Liver (tissue), 9 donors: ENCODE data around the gene PWWP2B. TPM values are rescaled to one million over a fixed set of nuclear protein-coding genes. Genes with fewer than 3 reads are reported as not detected.

Experiments used
- DNase-seq: peaks from one replicate; pipeline ENCODE4 v3.0.0-alpha.2; 2017; ENCODE audit warnings: low spot score
- H3K27ac ChIP-seq, 2 donors: one replicate each; pipeline ENCODE4 v1.7.0; 2013; ENCODE audit warnings: inconsistent platforms in 2 of 2, low read length in 2 of 2, control low read depth in 1 of 2, low read depth in 1 of 2, mild to moderate bottlenecking in 1 of 2
- H3K27me3 ChIP-seq, 4 donors: one replicate each; pipeline versions ENCODE4 v1.6.1 to v1.7.0; 2013; ENCODE audit warnings: low read length in 3 of 4, inconsistent platforms in 1 of 4, mild to moderate bottlenecking in 1 of 4, moderate library complexity in 1 of 4; ENCODE audit not compliant: control insufficient read depth in 4 of 4, insufficient read depth in 4 of 4
- H3K36me3 ChIP-seq, 4 donors: one replicate each; pipeline versions ENCODE4 v1.6.1 to v1.7.0; 2013; ENCODE audit warnings: low read length in 3 of 4, mild to moderate bottlenecking in 3 of 4, low read depth in 1 of 4, moderate library complexity in 1 of 4; ENCODE audit not compliant: control insufficient read depth in 4 of 4, insufficient read depth in 3 of 4
- H3K4me1 ChIP-seq, 4 donors: one replicate each; pipeline versions ENCODE4 v1.6.1 to v1.7.0; 2013; ENCODE audit warnings: low read length in 3 of 4, mild to moderate bottlenecking in 3 of 4, moderate library complexity in 1 of 4; ENCODE audit not compliant: control insufficient read depth in 4 of 4, insufficient read depth in 4 of 4
- H3K4me3 ChIP-seq, 3 donors: one replicate each; pipeline versions ENCODE4 v1.6.1 to v1.7.0; 2013; ENCODE audit warnings: low read length in 3 of 3, control low read depth in 1 of 3, low read depth in 1 of 3, mild to moderate bottlenecking in 1 of 3
- H3K9ac ChIP-seq, 2 donors: one replicate each; pipeline ENCODE4 v1.7.0; 2013; ENCODE audit warnings: low read length in 2 of 2, mild to moderate bottlenecking in 2 of 2, moderate library complexity in 2 of 2, control low read depth in 1 of 2, low read depth in 1 of 2
- H3K9me3 ChIP-seq, 4 donors: one replicate each; pipeline versions ENCODE4 v1.6.1 to v1.7.0; 2013; ENCODE audit warnings: low read length in 3 of 4; ENCODE audit not compliant: control insufficient read depth in 4 of 4
- ATF3 ChIP-seq: IDR thresholded peaks from 2 replicates; pipeline ENCODE4 v1.6.1; 2016; ENCODE audit warnings: antibody characterized with exemption
- CTCF ChIP-seq: fragments of 150-350 bp; IDR thresholded peaks from 2 replicates; pipeline ENCODE4 v1.5.1; 2017; ENCODE audit warnings: improper control_type of control experiment, low read depth, low read length; ENCODE audit not compliant: missing input control
- EGR1 ChIP-seq, 2 donors: IDR thresholded peaks; 2 replicates each; pipeline ENCODE4 v1.6.1; 2016 to 2018; ENCODE audit warnings: antibody characterized with exemption in 2 of 2, low read depth in 2 of 2
- FOXA1 ChIP-seq: IDR thresholded peaks from 2 replicates; pipeline ENCODE4 v1.6.1; 2016; ENCODE audit warnings: antibody characterized with exemption
- FOXA2 ChIP-seq: IDR thresholded peaks from 2 replicates; pipeline ENCODE4 v1.6.1; 2016; ENCODE audit warnings: antibody characterized with exemption
- HNF4A ChIP-seq, 2 donors: conservative IDR thresholded peaks; 2 replicates each; pipeline ENCODE4 v1.6.1; 2016; ENCODE audit warnings: antibody characterized with exemption in 2 of 2, mild to moderate bottlenecking in 2 of 2
- HNF4G ChIP-seq: IDR thresholded peaks from 2 replicates; pipeline ENCODE4 v1.6.1; 2016; ENCODE audit warnings: antibody characterized with exemption
- JUND ChIP-seq, 2 donors: IDR thresholded peaks; 2 replicates each; pipeline ENCODE4 v1.6.1; 2016; ENCODE audit warnings: antibody characterized with exemption in 2 of 2
- MAX ChIP-seq: IDR thresholded peaks from 2 replicates; pipeline ENCODE4 v1.6.1; 2016; ENCODE audit warnings: antibody characterized with exemption
- NR2F2 ChIP-seq: IDR thresholded peaks from 2 replicates; pipeline ENCODE4 v1.6.1; 2016; ENCODE audit warnings: antibody characterized with exemption
- RAD21 ChIP-seq, 2 donors: IDR thresholded peaks; 2 replicates each; pipeline ENCODE4 v1.6.1; 2016; ENCODE audit warnings: antibody characterized with exemption in 2 of 2, mild to moderate bottlenecking in 2 of 2
- REST ChIP-seq: IDR thresholded peaks from 2 replicates; pipeline ENCODE4 v1.6.1; 2016; ENCODE audit warnings: antibody characterized with exemption, mild to moderate bottlenecking
- RXRA ChIP-seq, 2 donors: IDR thresholded peaks; 2 replicates each; pipeline ENCODE4 v1.6.1; 2017 to 2018; ENCODE audit warnings: antibody characterized with exemption in 2 of 2, mild to moderate bottlenecking in 1 of 2
- SP1 ChIP-seq: IDR thresholded peaks from 2 replicates; pipeline ENCODE4 v1.6.1; 2018; ENCODE audit warnings: antibody characterized with exemption, mild to moderate bottlenecking
- TAF1 ChIP-seq: conservative IDR thresholded peaks from 2 replicates; pipeline ENCODE4 v1.6.1; 2016; ENCODE audit warnings: antibody characterized with exemption, mild to moderate bottlenecking
- YY1 ChIP-seq: IDR thresholded peaks from 2 replicates; pipeline ENCODE4 v1.6.1; 2016; ENCODE audit warnings: antibody characterized with exemption, mild to moderate bottlenecking
- ZBTB33 ChIP-seq: IDR thresholded peaks from 2 replicates; pipeline ENCODE4 v1.6.1; 2016; ENCODE audit warnings: antibody characterized with exemption
- WGBS: extraction: QIAGEN DNeasy Blood & Tissue Kit; methylation state at CpG from one replicate; pipeline ENCODE4 v1.1.7; 2013; 5-methylcytosine and 5-hydroxymethylcytosine counted together
- polyA plus RNA-seq, 2 donors: library from polyadenylated mRNA; stranded (reverse) in 1 of 2; unstranded in 1 of 2; fragments of 200-250 nt in 1 of 2; fragments of >200 nt in 1 of 2; fragmentation: Nextera tagmentation in 1 of 2; extraction: Ambion mirVana in 1 of 2; gene quantifications; one replicate each; pipeline versions ENCODE4 v1.2.1 to v1.2.3, GENCODE V29; 2013 to 2015
- total RNA-seq, 2 donors: library from RNA; depleted of rRNA; stranded (reverse); fragments of >200 nt; gene quantifications; one replicate each; pipeline ENCODE4 v1.2.3, GENCODE V29; 2014
- donor health status: healthy.
- donor health status: healthy.
- donor health status: healthy.
- donor health status: healthy.
- donor health status: healthy.

PWWP2B gene
- total and polyA plus RNA-seq, 4 donors = 0.75 to 4.2 (median 3.6) TPM

- no peaks in the 10 kb centered on the region for H3K36me3 ChIP-seq
- DNase-seq = no peak
- no peaks in the 10 kb centered on the region for H3K27me3 ChIP-seq
- TF ChIP-seq HNF4A (conservative IDR thresholded peaks at IDR 0.05) (no peak), CTCF (no peak), YY1 (no peak), HNF4G (no peak), RXRA (IDR thresholded peaks at IDR 0.05) (no peak), FOXA1 (no peak), MAX (no peak), TAF1 (no peak), EGR1 (IDR thresholded peaks at IDR 0.05; ENCODE audit: low read depth in 2 of 2) (no peak), FOXA2 (no peak), REST (no peak), ZBTB33 (no peak), ATF3 (no peak)
- no peak overlapping the region for H3K9ac ChIP-seq
- WGBS = 96% methylated on average over 5 of the region's 5 CpGs
- H3K27ac ChIP-seq = no peak overlapping the region
- H3K9me3 ChIP-seq = no peaks in the 10 kb centered on the region
- no peak overlapping the region for H3K4me3 ChIP-seq
- H3K4me1 ChIP-seq = peaks cover 4 to 20% (median 12%) of the 10 kb centered on the region in 4 donors
These were observed 63.7 kb downstream of the PWWP2B start for GRCh38 chr10:132460691-132461090.

- TF ChIP-seq ATF3 (no peak), REST (no peak), RXRA (IDR thresholded peaks at IDR 0.05) (no peak), YY1 (no peak), NR2F2 (no peak), FOXA1 (no peak), JUND (IDR thresholded peaks at IDR 0.05) (no peak), SP1 (no peak), RAD21 (IDR thresholded peaks at IDR 0.05) (no peak)
- Histone ChIP-seq H3K9me3 (no peaks in the 10 kb centered on the region), H3K36me3 (no peaks in the 10 kb centered on the region), H3K4me3 (no peak overlapping the region), H3K4me1 (peaks cover 0 to 15% (median 11%) of the 10 kb centered on the region in 4 donors), H3K27ac (no peak overlapping the region), H3K27me3 (no peaks in the 10 kb centered on the region), H3K9ac (no peak overlapping the region)
- DNase-seq = no peak
- WGBS = 80% methylated on average over 14 of the region's 14 CpGs
These were observed 64.2 kb downstream of the PWWP2B start for GRCh38 chr10:132461103-132461682.
